Measurements from ENCODE around the gene ISX. TPM values are rescaled to one million over a fixed set of nuclear protein-coding genes. Genes with fewer than 3 reads are reported as not detected.
A peak's percentile ranks its signal among the peaks of the same experiment; 100 is the strongest.

Gene ISX
- total and polyA plus RNA-seq, 9 donors: 0.05 to 3.4 (median 0.52) TPM; not detected in 6

- no peaks in the 10 kb centered on the region for H3K27me3 ChIP-seq (ENCODE audit: control insufficient read depth, insufficient read depth, low read length)
- H3K9me3 ChIP-seq (replicated peaks; ENCODE audit: control insufficient read depth, low read depth, low read length): peaks cover 2% of the 10 kb centered on the region
- no peak overlapping the region for H3K27ac ChIP-seq (ENCODE audit: low read length)
- H3K36me3 ChIP-seq (ENCODE audit: control insufficient read depth, insufficient read depth, low read length): no peaks in the 10 kb centered on the region
- no peak for DNase-seq
- H3K4me3 ChIP-seq (ENCODE audit: low read length): no peak overlapping the region
- H3K4me1 ChIP-seq (ENCODE audit: control insufficient read depth, insufficient read depth, low read length): no peaks in the 10 kb centered on the region
- WGBS (ENCODE audit: insufficient coverage): 70% methylated on average over 2 of the region's 6 CpGs
These were observed 14.9 kb upstream of the ISX start for GRCh38 chr22:35051013-35051535.

- no peak for DNase-seq
- peaks cover under 1% of the 10 kb centered on the region for H3K9me3 ChIP-seq (replicated peaks; ENCODE audit: control insufficient read depth, low read depth, low read length)
- no peak overlapping the region for H3K27ac ChIP-seq (ENCODE audit: low read length)
- H3K4me3 ChIP-seq (ENCODE audit: low read length): no peak overlapping the region
- no peaks in the 10 kb centered on the region for H3K4me1 ChIP-seq (ENCODE audit: control insufficient read depth, insufficient read depth, low read length)
- H3K36me3 ChIP-seq (ENCODE audit: control insufficient read depth, insufficient read depth, low read length): no peaks in the 10 kb centered on the region
- H3K27me3 ChIP-seq (ENCODE audit: control insufficient read depth, insufficient read depth, low read length): no peaks in the 10 kb centered on the region
These were observed 14.2 kb upstream of the ISX start for GRCh38 chr22:35051791-35052190.

- no peaks in the 10 kb centered on the region for H3K9me3 ChIP-seq (replicated peaks; ENCODE audit: control insufficient read depth, low read depth, low read length)
- 53% methylated on average over 4 of the region's 8 CpGs for WGBS (ENCODE audit: insufficient coverage)
- H3K27ac ChIP-seq (ENCODE audit: low read length): no peak overlapping the region
- no peak for DNase-seq
- peaks cover 3% of the 10 kb centered on the region for H3K27me3 ChIP-seq (ENCODE audit: control insufficient read depth, insufficient read depth, low read length)
- H3K4me1 ChIP-seq (ENCODE audit: control insufficient read depth, insufficient read depth, low read length): no peaks in the 10 kb centered on the region
- no peaks in the 10 kb centered on the region for H3K36me3 ChIP-seq (ENCODE audit: control insufficient read depth, insufficient read depth, low read length)
- no peak overlapping the region for H3K4me3 ChIP-seq (ENCODE audit: low read length)
These were observed 12.7 kb upstream of the ISX start for GRCh38 chr22:35053060-35053835.

GRCh38 chr22:35054064-35054463 lies 11.9 kb upstream of the ISX start:
- Histone ChIP-seq H3K27ac (ENCODE audit: low read length) (no peak overlapping the region), H3K36me3 (ENCODE audit: control insufficient read depth, insufficient read depth, low read length) (no peaks in the 10 kb centered on the region), H3K9me3 (replicated peaks; ENCODE audit: control insufficient read depth, low read depth, low read length) (no peaks in the 10 kb centered on the region), H3K4me3 (ENCODE audit: low read length) (no peak overlapping the region), H3K27me3 (ENCODE audit: control insufficient read depth, insufficient read depth, low read length) (peaks cover 3% of the 10 kb centered on the region), H3K4me1 (ENCODE audit: control insufficient read depth, insufficient read depth, low read length) (no peaks in the 10 kb centered on the region)
- 86% methylated on average over 1 of the region's 3 CpGs for WGBS (ENCODE audit: insufficient coverage)
- no peak for DNase-seq

GRCh38 chr22:35056486-35056885 lies 9.5 kb upstream of the ISX start:
- H3K9me3 ChIP-seq (replicated peaks; ENCODE audit: control insufficient read depth, low read depth, low read length): no peaks in the 10 kb centered on the region
- no peak for DNase-seq
- no peak overlapping the region for H3K4me3 ChIP-seq (ENCODE audit: low read length)
- no peaks in the 10 kb centered on the region for H3K36me3 ChIP-seq (ENCODE audit: control insufficient read depth, insufficient read depth, low read length)
- H3K27ac ChIP-seq (ENCODE audit: low read length): no peak overlapping the region
- H3K27me3 ChIP-seq (ENCODE audit: control insufficient read depth, insufficient read depth, low read length): peaks cover 3% of the 10 kb centered on the region
- no peaks in the 10 kb centered on the region for H3K4me1 ChIP-seq (ENCODE audit: control insufficient read depth, insufficient read depth, low read length)

- Histone ChIP-seq H3K36me3 (ENCODE audit: control insufficient read depth, insufficient read depth, low read length) (no peaks in the 10 kb centered on the region), H3K4me3 (ENCODE audit: low read length) (no peak overlapping the region), H3K4me1 (ENCODE audit: control insufficient read depth, insufficient read depth, low read length) (no peaks in the 10 kb centered on the region), H3K27me3 (ENCODE audit: control insufficient read depth, insufficient read depth, low read length) (peaks cover 3% of the 10 kb centered on the region), H3K27ac (ENCODE audit: low read length) (no peak overlapping the region), H3K9me3 (replicated peaks; ENCODE audit: control insufficient read depth, low read depth, low read length) (no peaks in the 10 kb centered on the region)
- no peak for DNase-seq
- WGBS (ENCODE audit: insufficient coverage): 83% methylated on average over 1 of the region's 1 CpG
These were observed 8.8 kb upstream of the ISX start for GRCh38 chr22:35057155-35057554.

- Histone ChIP-seq H3K27me3 (ENCODE audit: control insufficient read depth, insufficient read depth, low read length) (peaks cover 3% of the 10 kb centered on the region), H3K4me1 (ENCODE audit: control insufficient read depth, insufficient read depth, low read length) (no peaks in the 10 kb centered on the region), H3K27ac (ENCODE audit: low read length) (no peak overlapping the region), H3K36me3 (ENCODE audit: control insufficient read depth, insufficient read depth, low read length) (no peaks in the 10 kb centered on the region), H3K4me3 (ENCODE audit: low read length) (no peak overlapping the region), H3K9me3 (replicated peaks; ENCODE audit: control insufficient read depth, low read depth, low read length) (no peaks in the 10 kb centered on the region)
- DNase-seq: no peak
- no CpG with 5 or more reads among the region's 3 CpGs for WGBS (ENCODE audit: insufficient coverage)
These were observed 6.3 kb upstream of the ISX start for GRCh38 chr22:35059632-35060031.

GRCh38 chr22:35064664-35065063 lies 1.3 kb upstream of the ISX start:
- H3K36me3 ChIP-seq (ENCODE audit: control insufficient read depth, insufficient read depth, low read length): no peaks in the 10 kb centered on the region
- H3K27ac ChIP-seq (ENCODE audit: low read length): no peak overlapping the region
- H3K4me3 ChIP-seq (ENCODE audit: low read length): no peak overlapping the region
- WGBS (ENCODE audit: insufficient coverage): no CpG with 5 or more reads among the region's 1 CpG
- H3K27me3 ChIP-seq (ENCODE audit: control insufficient read depth, insufficient read depth, low read length): no peaks in the 10 kb centered on the region
- H3K4me1 ChIP-seq (ENCODE audit: control insufficient read depth, insufficient read depth, low read length): no peaks in the 10 kb centered on the region
- no peaks in the 10 kb centered on the region for H3K9me3 ChIP-seq (replicated peaks; ENCODE audit: control insufficient read depth, low read depth, low read length)
- no peak for DNase-seq

- Histone ChIP-seq H3K27ac (ENCODE audit: low read length) (no peak overlapping the region), H3K36me3 (ENCODE audit: control insufficient read depth, insufficient read depth, low read length) (no peaks in the 10 kb centered on the region), H3K9me3 (replicated peaks; ENCODE audit: control insufficient read depth, low read depth, low read length) (no peaks in the 10 kb centered on the region), H3K27me3 (ENCODE audit: control insufficient read depth, insufficient read depth, low read length) (no peaks in the 10 kb centered on the region), H3K4me1 (ENCODE audit: control insufficient read depth, insufficient read depth, low read length) (no peaks in the 10 kb centered on the region), H3K4me3 (ENCODE audit: low read length) (no peak overlapping the region)
- WGBS (ENCODE audit: insufficient coverage): 67% methylated on average over 1 of the region's 1 CpG
- DNase-seq: no peak
These were observed 775 bp upstream of the ISX start for GRCh38 chr22:35065183-35065582.

- WGBS (ENCODE audit: insufficient coverage): 89% methylated on average over 4 of the region's 7 CpGs
These were observed 810 bp downstream of the ISX start for GRCh38 chr22:35066768-35067167.

GRCh38 chr22:35069541-35069940 lies 3.6 kb downstream of the ISX start:
- peak; percentile 2 for DNase-seq
- H3K4me1 ChIP-seq (ENCODE audit: control insufficient read depth, insufficient read depth, low read length): no peaks in the 10 kb centered on the region
- H3K27ac ChIP-seq (ENCODE audit: low read length): no peak overlapping the region
- no peaks in the 10 kb centered on the region for H3K9me3 ChIP-seq (replicated peaks; ENCODE audit: control insufficient read depth, low read depth, low read length)
- no peak overlapping the region for H3K4me3 ChIP-seq (ENCODE audit: low read length)
- WGBS (ENCODE audit: insufficient coverage): no CpG with 5 or more reads among the region's 1 CpG
- no peaks in the 10 kb centered on the region for H3K36me3 ChIP-seq (ENCODE audit: control insufficient read depth, insufficient read depth, low read length)
- H3K27me3 ChIP-seq (ENCODE audit: control insufficient read depth, insufficient read depth, low read length): no peaks in the 10 kb centered on the region

More at GRCh38 chr22:35066768-35067167, 810 bp downstream of the ISX start:
- no peak for DNase-seq
- no peak overlapping the region for H3K27ac ChIP-seq (ENCODE audit: low read length)
- H3K4me3 ChIP-seq (ENCODE audit: low read length): no peak overlapping the region
- no peaks in the 10 kb centered on the region for H3K27me3 ChIP-seq (ENCODE audit: control insufficient read depth, insufficient read depth, low read length)
- no peaks in the 10 kb centered on the region for H3K4me1 ChIP-seq (ENCODE audit: control insufficient read depth, insufficient read depth, low read length)
- no peaks in the 10 kb centered on the region for H3K36me3 ChIP-seq (ENCODE audit: control insufficient read depth, insufficient read depth, low read length)
- H3K9me3 ChIP-seq (replicated peaks; ENCODE audit: control insufficient read depth, low read depth, low read length): no peaks in the 10 kb centered on the region
